Measurements from ENCODE around the gene ERFE. TPM values are rescaled to one million over a fixed set of nuclear protein-coding genes. Genes with fewer than 3 reads are reported as not detected.

Gene ERFE
- total RNA-seq, 4 donors from 2014 or later = 0.40 to 0.57 (median 0.53) TPM; not detected in 1

GRCh38 chr2:238160206-238161129 lies 1.7 kb downstream of the ERFE start:
- TF ChIP-seq CTCF (IDR thresholded peaks at IDR 0.05) = peak in 1 of 6 experiments; percentile 16
- no peak for TF ChIP-seq POLR2A (IDR thresholded peaks at IDR 0.05)
- Histone ChIP-seq H3K4me3 (peak overlapping the region in 1 of 4 donors; percentile 2), H3K27ac (no peak overlapping the region), H3K36me3 (no peaks in the 10 kb centered on the region), H3K4me1 (peaks cover 0 to 31% (median 14%) of the 10 kb centered on the region in 4 donors), H3K9me3 (no peaks in the 10 kb centered on the region), H3K27me3 (peaks cover 0 to 23% of the 10 kb centered on the region in 2 donors)
- DNase-seq = peak in 2 of 3 donors; percentile 34 to 50

DNA sequence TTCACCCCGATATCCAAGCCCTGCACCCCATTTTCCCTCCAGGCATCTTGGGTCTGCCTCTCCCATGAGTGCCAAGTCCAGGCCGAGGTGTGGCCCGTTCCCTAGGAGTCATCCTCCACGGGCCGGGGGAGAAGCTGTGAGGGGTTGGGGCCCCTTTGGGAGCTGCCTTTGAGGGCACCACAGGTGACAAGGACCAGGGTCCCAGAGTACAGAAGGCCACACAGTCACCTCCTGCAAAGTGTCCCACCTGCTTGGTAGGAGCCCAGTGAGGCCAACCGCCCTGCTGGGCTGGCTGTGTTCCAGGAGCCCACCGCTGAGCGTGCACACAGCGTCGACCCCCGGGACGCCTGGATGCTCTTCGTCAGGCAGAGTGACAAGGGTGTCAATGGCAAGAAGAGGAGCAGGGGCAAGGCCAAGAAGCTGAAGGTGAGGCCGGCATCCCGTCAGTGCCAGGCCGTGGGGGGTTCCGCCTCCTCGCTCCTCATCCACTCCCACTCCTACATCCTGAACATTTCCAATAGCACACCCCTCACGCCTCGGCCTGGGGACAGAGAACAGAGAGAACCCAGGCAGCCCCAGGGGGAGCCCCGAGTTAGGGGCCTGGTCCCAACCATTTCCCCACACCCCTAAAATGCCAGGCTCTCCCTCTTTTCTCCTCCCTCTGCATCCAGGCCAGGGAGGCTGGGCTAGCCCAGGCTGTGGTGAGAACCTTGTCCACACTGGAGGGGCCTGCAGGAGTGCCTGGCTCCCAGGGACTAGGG lies 2.7 kb downstream of the ERFE start:
- DNase-seq = peak in 1 of 3 donors; percentile 42
- Histone ChIP-seq H3K4me1 (peaks cover 0 to 31% (median 14%) of the 10 kb centered on the region in 4 donors), H3K9me3 (no peaks in the 10 kb centered on the region), H3K36me3 (no peaks in the 10 kb centered on the region), H3K27me3 (peaks cover 0 to 23% of the 10 kb centered on the region in 2 donors), H3K4me3 (no peak overlapping the region), H3K27ac (no peak overlapping the region)
- no peak for TF ChIP-seq POLR2A (IDR thresholded peaks at IDR 0.05)
- no peak for TF ChIP-seq CTCF (IDR thresholded peaks at IDR 0.05)

GRCh38 chr2:238162251-238162845 lies 3.6 kb downstream of the ERFE start:
- Histone ChIP-seq H3K27ac (no peak overlapping the region), H3K36me3 (no peaks in the 10 kb centered on the region), H3K4me3 (no peak overlapping the region), H3K9me3 (no peaks in the 10 kb centered on the region), H3K27me3 (peaks cover 0 to 23% of the 10 kb centered on the region in 2 donors), H3K4me1 (peaks cover 0 to 31% (median 14%) of the 10 kb centered on the region in 4 donors)
- TF ChIP-seq POLR2A (IDR thresholded peaks at IDR 0.05) (no peak), CTCF (IDR thresholded peaks at IDR 0.05) (no peak)
- DNase-seq = peak in 1 of 3 donors; percentile 43

- Histone ChIP-seq H3K4me1 (peaks cover 0 to 31% (median 14%) of the 10 kb centered on the region in 4 donors), H3K27ac (no peak overlapping the region), H3K36me3 (no peaks in the 10 kb centered on the region), H3K9me3 (no peaks in the 10 kb centered on the region), H3K4me3 (no peak overlapping the region), H3K27me3 (peaks cover 0 to 23% of the 10 kb centered on the region in 2 donors)
- TF ChIP-seq CTCF (IDR thresholded peaks at IDR 0.05) = no peak
- no peak for TF ChIP-seq POLR2A (IDR thresholded peaks at IDR 0.05)
- no peak for DNase-seq
These were observed 4.2 kb downstream of the ERFE start for GRCh38 chr2:238162846-238163441.
